AG09309 (cell line): ENCODE results near the gene FBLN7.

ENCODE experiments used
- DNase-seq: peaks from one replicate; pipeline ENCODE4 v3.0.0-alpha.2; 2010; ENCODE audit warnings: low read depth
- H3K4me3 ChIP-seq: 2 replicates; pipeline ENCODE4 v1.5.1; 2011; ENCODE audit warnings: mild to moderate bottlenecking, low read depth, low read length, moderate library complexity; ENCODE audit not compliant: control insufficient read depth
- CTCF ChIP-seq: IDR thresholded peaks from 2 replicates; pipeline ENCODE4 v1.5.1; 2011; ENCODE audit warnings: mild to moderate bottlenecking, low read depth, low read length, inconsistent platforms; ENCODE audit not compliant: insufficient read depth, control insufficient read depth; ENCODE audit errors: missing control alignments

FBLN7 gene

GRCh38 chr2:112140899-112141625 is 2.9 kb downstream of the FBLN7 start:
- no peak for DNase-seq
- TF ChIP-seq CTCF = no peak
- no peak overlapping the region for H3K4me3 ChIP-seq

- no peak overlapping the region for H3K4me3 ChIP-seq
- no peak for TF ChIP-seq CTCF
- DNase-seq = no peak
These were observed 3.4 kb downstream of the FBLN7 start for GRCh38 chr2:112141626-112142007.

GRCh38 chr2:112142525-112143078 is 4.4 kb downstream of the FBLN7 start:
- no peak for DNase-seq
- TF ChIP-seq CTCF = no peak
- H3K4me3 ChIP-seq = no peak overlapping the region

- no peak for DNase-seq
- H3K4me3 ChIP-seq = no peak overlapping the region
- TF ChIP-seq CTCF = no peak
These were observed 5.0 kb downstream of the FBLN7 start for GRCh38 chr2:112143150-112143549.

- no peak overlapping the region for H3K4me3 ChIP-seq
- no peak for DNase-seq
- no peak for TF ChIP-seq CTCF
These were observed 6.8 kb downstream of the FBLN7 start for GRCh38 chr2:112144966-112145365.

GRCh38 chr2:112147382-112148168 is 9.4 kb downstream of the FBLN7 start:
- no peak overlapping the region for H3K4me3 ChIP-seq
- no peak for TF ChIP-seq CTCF
- no peak for DNase-seq
